ENCODE measurements around the gene SPECC1.
A peak's percentile ranks its signal among the peaks of the same experiment; 100 is the strongest.
"Not testable (repeated sequence)": the region's sequence is repeated elsewhere in the genome, so short reads cannot be mapped to it uniquely, and the experiment has no call there.

The SPECC1 gene

DNA sequence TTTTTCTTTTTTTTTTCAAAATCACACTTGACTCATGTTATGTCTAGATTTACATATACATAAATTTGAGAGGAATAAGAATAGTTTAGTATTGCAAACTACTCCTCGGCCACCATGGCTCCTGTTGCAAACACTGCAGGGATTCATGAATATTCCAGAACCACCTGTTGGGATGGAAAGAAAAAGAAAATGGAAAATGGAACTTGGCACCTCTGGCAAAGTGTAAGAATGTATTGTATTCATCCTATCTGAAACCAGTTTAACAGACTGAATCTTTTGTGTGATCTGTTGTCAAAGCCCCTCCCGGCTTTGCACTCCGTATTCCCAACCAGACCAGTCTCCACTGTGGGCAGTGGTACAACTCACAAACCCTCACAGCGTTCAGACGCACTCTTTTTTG, 124.4 kb downstream of the SPECC1 start:
- no peak for DNase-seq

DNA sequence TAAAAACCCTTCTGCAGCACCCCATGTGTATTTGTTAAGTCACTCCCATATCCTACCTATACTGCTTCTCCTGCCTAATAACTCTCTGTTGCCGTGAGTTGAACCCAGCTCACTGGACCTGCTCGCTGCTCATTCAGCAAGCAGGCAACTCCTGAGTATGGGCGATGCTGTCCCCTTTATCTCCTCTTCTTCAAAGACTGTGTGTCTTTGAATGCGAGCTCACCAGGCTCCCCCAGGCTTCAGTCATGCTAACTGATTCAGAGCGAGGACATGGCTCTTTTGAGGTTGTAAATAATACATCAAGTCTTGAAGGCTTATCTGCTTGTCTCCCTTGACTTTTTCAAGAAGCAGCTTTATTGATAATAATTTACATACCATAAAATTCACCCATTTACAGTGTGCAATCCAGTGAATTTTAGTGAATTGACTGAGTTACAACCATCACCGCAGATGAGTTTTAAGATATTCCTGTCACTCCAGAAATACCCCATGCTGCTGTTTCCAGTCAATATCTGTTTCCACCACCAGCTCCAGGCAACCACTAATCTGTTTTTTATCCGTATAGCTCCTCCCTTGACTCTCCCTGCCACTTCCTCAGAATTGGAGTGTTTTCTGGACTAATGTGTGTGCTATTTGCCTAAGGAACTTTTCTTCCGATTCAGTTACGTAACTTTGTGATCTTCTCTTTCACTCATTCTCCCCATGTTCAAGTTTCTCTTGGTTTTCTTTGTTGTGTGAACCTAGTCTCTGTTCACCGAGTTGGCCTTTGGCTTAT, 132.2 kb downstream of the SPECC1 start:
- no peak for DNase-seq

DNA sequence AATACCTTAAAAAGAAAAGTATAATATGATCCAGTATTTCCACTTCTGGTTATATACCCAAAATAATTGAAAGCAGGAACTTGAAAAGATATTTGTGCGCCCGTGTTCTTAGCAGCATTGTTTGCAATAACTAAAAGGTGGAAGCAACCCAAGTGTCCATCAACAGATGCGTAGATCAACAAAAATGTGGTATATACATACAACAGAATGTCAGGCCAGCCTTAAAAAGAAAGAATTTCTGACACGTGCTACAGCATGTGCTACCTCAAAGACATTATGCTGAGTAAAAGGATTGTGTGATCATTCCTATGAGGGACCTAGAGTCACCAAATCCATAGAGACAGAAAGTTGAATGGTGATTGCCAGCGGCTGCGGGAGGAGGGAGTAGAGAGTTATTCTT, 133.1 kb downstream of the SPECC1 start:
- DNase-seq = no peak

DNA sequence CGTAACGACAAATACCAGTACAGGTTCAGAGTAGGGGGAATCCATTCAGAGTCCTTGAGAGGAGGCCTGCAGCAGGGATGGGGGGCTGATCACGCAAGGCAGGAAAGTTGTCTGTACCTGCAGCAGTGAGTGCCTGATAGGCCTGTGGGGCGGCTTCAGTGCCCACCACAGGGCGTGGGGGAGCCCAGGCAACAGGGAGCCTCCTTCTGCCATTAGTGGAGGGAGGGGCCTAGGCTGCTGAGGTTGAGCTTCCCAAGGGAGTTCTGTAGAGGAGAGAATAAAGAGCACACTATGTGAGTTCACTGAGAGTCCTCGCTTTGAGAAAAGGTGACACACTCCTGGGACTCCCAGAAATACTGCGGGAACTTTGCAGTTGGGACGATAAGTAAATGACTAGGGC, 134.6 kb downstream of the SPECC1 start:
- DNase-seq = no peak

DNA sequence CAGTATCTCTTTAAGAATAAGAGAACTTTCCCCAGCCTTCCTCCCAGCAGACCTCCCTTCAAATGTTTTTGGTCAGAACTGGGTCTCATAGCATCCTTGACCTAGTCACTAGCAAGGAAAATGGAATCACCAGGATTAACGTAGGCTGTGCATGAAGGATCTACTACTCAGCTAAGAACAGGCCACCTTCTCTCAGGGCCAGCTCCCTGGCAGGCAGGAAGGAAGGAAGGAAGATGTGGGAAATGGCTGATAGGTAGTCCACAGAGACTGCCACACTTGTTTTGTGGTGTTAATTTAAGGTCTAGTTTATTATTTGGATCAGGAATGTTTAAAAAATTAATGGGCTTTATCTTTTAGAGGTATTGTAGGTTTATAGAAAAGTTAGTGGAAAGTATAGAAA, 136.4 kb downstream of the SPECC1 start:
- DNase-seq = no peak

DNA sequence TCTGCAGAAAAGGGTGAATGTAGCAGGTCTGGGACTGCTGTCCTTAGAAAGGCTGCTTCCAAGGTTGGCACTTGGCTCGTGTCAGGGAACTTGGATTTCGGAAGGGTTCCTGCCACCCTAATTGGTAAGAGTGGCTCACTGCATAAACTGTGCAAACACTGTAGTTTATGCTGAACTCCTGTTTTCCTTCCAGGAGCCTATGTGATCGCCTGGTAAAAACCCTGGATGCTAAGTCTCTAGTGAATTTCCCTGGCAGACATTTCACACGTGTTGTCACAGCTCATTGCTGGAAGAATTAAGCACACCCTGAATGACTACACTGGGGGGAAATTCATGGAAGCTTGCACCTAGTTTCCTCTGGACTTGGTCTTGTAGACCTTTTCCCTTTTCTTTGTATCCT, 140.1 kb downstream of the SPECC1 start:
- no peak for DNase-seq

DNA sequence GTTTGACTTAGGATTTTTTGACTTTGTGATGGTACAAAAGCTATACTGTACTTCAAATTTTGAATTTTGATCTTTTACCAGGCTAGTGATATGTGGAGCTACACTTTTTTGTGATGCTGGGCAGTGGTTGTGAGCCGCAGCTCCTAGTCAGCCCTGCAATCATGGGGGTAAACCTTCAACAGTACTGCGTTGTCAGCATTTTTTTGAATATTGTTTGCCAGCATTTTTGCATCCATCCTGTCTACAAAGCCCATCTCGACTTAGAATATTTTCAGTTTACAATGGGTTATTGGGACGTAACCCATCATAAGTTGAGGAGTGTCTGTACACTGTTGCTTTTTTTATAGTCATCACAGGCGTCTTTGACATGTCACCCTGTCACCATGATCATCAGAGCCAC, 142.0 kb downstream of the SPECC1 start:
- DNase-seq = no peak

- no peak for DNase-seq
These were observed 144.1 kb downstream of the SPECC1 start for GRCh38 chr17:20153231-20153630.

DNA sequence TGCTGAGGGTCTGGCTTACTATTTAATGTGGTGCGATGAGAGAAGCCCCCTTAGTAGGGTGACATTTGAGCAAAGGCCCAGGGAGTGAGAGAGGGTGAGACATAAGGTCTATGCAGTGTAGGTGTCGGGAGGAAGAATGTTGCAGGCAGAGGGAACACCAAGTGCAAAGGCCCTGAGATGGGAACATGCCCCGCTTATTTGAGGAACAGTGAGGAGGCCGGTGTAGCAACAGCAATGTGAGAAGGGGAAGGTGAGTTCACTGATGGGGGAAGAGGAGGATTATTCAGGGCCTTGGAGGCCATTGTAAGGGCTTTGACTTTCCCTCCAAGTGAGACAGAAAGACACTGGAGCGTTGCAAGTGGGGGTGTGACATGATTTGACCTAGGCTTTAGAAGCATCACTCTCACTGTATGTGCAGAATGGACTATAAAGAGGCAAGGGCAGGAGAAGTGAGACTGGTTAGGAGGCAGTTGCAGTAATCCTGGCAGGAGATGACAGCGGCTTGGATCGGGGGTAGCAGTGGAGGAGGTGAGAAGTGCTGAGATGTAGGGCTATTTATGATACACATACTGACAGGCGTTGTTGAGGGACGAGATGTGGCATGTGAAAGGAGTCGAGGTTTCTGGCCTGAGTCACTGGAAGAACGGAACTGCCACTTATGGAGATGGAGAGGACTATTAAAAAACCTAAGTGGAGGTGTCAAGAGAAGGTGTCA, 145.3 kb downstream of the SPECC1 start:
- DNase-seq = no peak

- DNase-seq = peak; percentile 80
These were observed 146.4 kb downstream of the SPECC1 start for GRCh38 chr17:20155258-20156195.

DNA sequence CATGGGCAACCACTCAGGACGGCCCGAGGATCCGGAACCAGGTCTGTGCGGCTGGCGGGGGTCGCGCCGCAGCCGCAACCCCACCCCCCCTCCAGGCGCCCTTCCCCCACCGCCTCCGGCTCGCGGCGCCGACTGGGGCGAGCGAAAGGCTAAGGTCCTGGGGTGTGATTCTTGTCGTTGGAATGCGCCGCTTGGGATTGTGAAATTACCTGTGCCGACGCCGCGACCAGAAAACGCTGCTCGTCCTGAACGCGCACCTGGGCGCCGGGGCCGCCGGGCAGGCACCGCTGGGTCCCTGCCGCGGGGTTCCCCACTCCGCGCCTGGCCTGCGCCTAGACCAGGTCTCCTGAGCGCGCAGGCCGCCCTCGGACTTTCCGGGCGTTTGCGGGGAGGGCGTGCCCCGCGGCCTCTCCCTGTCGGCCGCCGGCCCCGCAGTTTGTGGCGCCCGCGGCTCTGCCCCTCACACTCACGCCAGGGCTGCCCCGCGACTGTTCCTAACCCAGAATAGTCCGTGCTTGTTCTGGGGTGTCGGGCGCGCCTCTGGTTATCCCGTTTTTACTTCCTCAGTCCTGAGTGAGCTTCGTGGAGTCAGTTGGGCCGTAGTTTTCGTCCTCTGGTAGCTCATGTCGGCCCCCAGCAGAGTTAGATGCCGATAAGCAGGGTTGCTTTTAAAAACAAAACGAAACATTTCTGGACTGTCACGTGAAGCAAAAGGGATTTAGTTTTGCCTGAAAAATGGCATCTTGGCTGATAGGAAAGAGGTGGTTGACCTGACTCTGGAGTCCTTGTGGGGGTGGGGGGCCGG, 147.2 kb downstream of the SPECC1 start:
- DNase-seq = no peak

- no peak for DNase-seq
These were observed 147.8 kb downstream of the SPECC1 start for GRCh38 chr17:20157001-20157310.

DNA sequence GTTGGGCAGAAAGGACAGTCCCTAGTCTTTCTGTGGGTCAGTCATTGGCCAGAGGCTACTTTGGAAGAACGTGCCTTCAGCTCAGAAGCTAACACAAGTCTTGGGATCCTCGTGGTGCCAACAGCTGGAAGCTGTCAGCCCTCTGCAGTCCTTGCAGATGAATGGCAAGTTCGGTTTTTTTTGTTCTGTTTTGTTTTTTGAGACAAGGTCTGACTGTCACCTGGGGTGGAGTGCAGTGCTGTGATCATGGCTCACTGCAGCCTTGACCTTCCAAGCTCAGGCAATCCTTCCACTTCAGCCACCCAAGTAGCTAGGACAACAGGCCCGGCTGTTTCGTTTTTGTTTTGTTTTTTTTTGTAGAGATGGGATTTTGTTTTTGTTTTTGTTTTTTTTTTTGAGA, 149.4 kb downstream of the SPECC1 start:
- no peak for DNase-seq

GRCh38 chr17:20159406-20160069, 150.4 kb downstream of the SPECC1 start:
- no peak for DNase-seq

GRCh38 chr17:20165516-20165915, 156.4 kb downstream of the SPECC1 start:
- not testable (repeated sequence) for DNase-seq

GRCh38 chr17:20170085-20170484, 160.9 kb downstream of the SPECC1 start:
- no peak for DNase-seq

DNA sequence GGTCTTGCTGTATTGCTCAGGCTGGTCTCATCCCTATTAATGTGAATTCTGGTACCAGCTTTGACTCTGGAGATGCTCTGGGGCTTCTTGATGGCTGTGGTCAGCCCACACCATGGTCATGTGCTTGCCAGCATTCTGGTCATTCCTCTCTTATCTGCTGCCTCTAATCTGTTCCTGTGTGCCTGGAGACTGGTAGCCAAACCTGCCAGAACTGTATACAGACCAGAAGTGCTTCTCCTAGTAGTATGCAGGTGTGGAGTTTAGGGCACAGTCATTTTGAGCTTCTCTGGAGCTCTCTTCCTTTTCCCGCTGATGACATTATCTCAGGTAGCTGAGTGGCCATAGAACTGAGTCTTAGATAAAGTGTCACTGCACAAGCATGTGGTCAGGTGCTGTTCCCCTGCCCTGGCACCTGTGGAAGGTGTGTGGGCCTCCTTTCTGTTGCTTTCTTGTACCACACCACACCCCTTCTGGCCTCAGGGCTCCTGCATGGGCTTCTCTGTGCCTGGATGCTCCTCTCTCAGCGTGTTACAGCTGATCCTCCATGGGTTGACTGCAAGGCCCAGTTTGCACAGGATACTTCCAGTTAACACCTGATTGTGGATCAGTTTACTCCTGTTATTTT, 162.7 kb downstream of the SPECC1 start:
- DNase-seq = no peak

GRCh38 chr17:20172376-20172775, 163.2 kb downstream of the SPECC1 start:
- no peak for DNase-seq

DNA sequence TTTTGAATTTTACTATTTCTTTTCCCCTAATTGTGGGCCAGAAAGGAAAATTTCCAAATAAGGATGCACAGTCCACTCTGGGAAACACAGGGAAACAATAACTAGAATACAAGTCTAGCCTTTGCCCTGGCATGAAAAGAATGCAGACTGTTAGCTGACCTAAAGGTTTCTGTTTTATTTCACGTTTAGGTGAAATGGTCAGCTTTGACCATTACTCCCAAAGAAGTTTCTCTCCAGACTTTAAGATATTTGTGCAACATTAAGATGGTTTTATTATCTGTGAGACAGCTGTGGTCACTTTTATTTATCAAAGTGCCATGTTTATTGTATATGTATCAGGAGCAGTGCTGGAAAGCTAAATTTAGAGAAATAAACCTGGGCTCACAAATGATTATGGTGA, 163.9 kb downstream of the SPECC1 start:
- DNase-seq = no peak

DNA sequence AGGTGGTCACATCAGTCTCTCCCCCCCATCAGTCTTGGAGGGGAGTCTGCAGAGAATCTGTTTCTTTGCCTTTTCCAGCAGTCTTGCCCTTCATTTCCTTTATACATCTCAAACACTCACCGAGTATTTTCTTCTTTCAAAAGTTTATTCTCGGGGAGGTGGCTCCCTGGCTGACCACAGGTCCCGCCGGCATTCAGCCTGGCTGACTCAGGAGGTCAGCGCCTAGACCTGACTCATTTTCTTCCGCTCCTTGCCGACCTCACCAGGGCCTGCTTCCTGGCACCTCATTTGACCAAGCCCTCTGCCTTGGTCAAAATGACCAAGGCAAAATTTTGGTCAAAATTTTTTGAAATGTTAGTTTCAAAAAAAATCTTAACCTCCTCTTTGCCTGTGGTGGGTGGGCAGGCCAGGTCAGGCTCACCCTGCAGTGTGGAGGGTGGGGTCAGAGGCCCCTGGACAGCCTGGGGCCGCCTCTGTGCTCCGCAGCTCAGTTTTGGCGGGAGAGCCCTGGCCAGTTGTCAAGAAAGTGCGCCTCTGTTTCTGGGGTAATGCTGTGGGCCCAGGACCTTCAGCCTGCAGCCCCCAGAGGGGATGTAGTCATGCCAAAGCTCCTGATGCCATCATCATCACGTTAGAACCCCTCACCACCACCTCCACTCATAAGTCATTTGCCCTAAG, 165.6 kb downstream of the SPECC1 start:
- DNase-seq = no peak

DNA sequence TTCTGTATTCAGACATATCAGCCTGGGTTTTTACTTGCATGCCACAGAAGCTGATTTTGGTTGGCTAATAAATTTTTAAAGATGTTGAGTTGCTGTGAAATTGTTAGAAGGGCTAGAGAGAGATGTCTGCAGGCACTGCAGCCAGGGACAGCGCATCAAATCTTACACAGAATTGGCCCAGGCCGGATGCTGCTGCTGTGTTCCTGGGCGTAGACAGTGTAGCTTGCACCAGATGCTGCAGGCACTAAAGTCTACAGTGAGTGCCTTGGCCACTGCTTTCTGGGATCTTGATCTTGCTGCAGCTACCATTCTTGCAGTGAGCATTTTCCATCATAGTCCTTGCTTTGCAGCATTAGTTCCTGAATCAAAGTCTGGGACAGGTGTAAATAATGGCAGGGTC, 169.9 kb downstream of the SPECC1 start:
- DNase-seq = no peak

Measured in fibroblast of skin of scalp (primary cell).